ENCODE results near the gene TUBB4A. TPM values are rescaled to one million over a fixed set of nuclear protein-coding genes. Genes with fewer than 3 reads are reported as not detected.
"Not testable (repeated sequence)": the region's sequence is repeated elsewhere in the genome, so short reads cannot be mapped to it uniquely, and the experiment has no call there.

The TUBB4A gene
- 1 to 10 TPM; 6.4 to 7.0 TPM for total RNA-seq

- CTCF ChIA-PET: interaction anchor here (0.6 kb wide), 1 partner anchor 24 kb away, joined by 6 read pairs; no protein-coding TSS in a partner anchor
- intact Hi-C loops (cut with micrococcal nuclease): loop anchor here (2.0 to 10.0 kb wide), 3 partner anchors 19 to 227 kb away; partner anchors contain the start of genes ALKBH7 and MLLT1
- Mint-ChIP-seq H3K4me1 (ENCODE audit: low read depth) (peaks cover 9% of the 10 kb centered on the region), H3K36me3 (ENCODE audit: low read depth) (no peaks in the 10 kb centered on the region), H3K9me3 (no peaks in the 10 kb centered on the region), H3K27me3 (ENCODE audit: low read depth) (peaks cover 5% of the 10 kb centered on the region), H3K27ac (no peak within 1 kb of the TSS), H3K4me3 (peak within 1 kb of the TSS; percentile 68)
- DNase-seq: peak; percentile 58
Measured at GRCh38 chr19:6501740-6502648, at the start of gene TUBB4A. Gene TUBB4A (minus strand): TSS chr19:6502309. CDS start chr19:6502212, 97 bp downstream.

- Mint-ChIP-seq H3K4me3 (no peak overlapping the region), H3K27me3 (ENCODE audit: low read depth) (no peaks in the 10 kb centered on the region), H3K9me3 (peaks cover 5% of the 10 kb centered on the region), H3K27ac (no peak overlapping the region), H3K4me1 (ENCODE audit: low read depth) (peaks cover 2% of the 10 kb centered on the region), H3K36me3 (ENCODE audit: low read depth) (no peaks in the 10 kb centered on the region)
- intact Hi-C loops (cut with micrococcal nuclease): no loop called here
- DNase-seq: no peak
- CTCF ChIA-PET: interaction anchor here (0.6 to 0.8 kb wide), 2 partner anchors 177 to 260 kb away, joined by 4 to 5 read pairs; no protein-coding TSS in a partner anchor
Measured at GRCh38 chr19:6551091-6551490, 49.0 kb upstream of the TUBB4A start.

- CTCF ChIA-PET: interaction anchor here (0.6 to 1.5 kb wide), 3 partner anchors 10 to 260 kb away, joined by 4 to 6 read pairs (median 5); no protein-coding TSS in a partner anchor
- H3K27me3 Mint-ChIP-seq (ENCODE audit: low read depth); H3K27ac Mint-ChIP-seq; H3K4me3 Mint-ChIP-seq; H3K9me3 Mint-ChIP-seq; H3K36me3 Mint-ChIP-seq (ENCODE audit: low read depth); H3K4me1 Mint-ChIP-seq (ENCODE audit: low read depth); DNase-seq; intact Hi-C loops (cut with micrococcal nuclease): not testable (repeated sequence)
Measured at GRCh38 chr19:6550679-6551078, 48.6 kb upstream of the TUBB4A start.

GRCh38 chr19:6543866-6544347, 41.8 kb upstream of the TUBB4A start:
- intact Hi-C loops (cut with micrococcal nuclease): no loop called here
- Mint-ChIP-seq H3K36me3 (ENCODE audit: low read depth) (no peaks in the 10 kb centered on the region), H3K27ac (no peak overlapping the region), H3K9me3 (peaks cover 5% of the 10 kb centered on the region), H3K27me3 (ENCODE audit: low read depth) (no peaks in the 10 kb centered on the region), H3K4me1 (ENCODE audit: low read depth) (no peaks in the 10 kb centered on the region), H3K4me3 (no peak overlapping the region)
- no peak for DNase-seq
- CTCF ChIA-PET: interaction anchor here (0.7 kb wide), 1 partner anchor 16 kb away, joined by 9 read pairs; no protein-coding TSS in a partner anchor

- intact Hi-C loops (cut with micrococcal nuclease): no loop called here
- Mint-ChIP-seq H3K9me3 (no peaks in the 10 kb centered on the region), H3K4me3 (no peak overlapping the region), H3K4me1 (ENCODE audit: low read depth) (peaks cover 10% of the 10 kb centered on the region), H3K27me3 (ENCODE audit: low read depth) (peaks cover under 1% of the 10 kb centered on the region), H3K27ac (no peak overlapping the region), H3K36me3 (ENCODE audit: low read depth) (no peaks in the 10 kb centered on the region)
- DNase-seq: no peak
- CTCF ChIA-PET: interaction anchor here (1.6 kb wide), 1 partner anchor 9 kb away, joined by 6 read pairs; no protein-coding TSS in a partner anchor
Measured at GRCh38 chr19:6540918-6541689, 39.0 kb upstream of the TUBB4A start.

GRCh38 chr19:6539514-6539913, 37.4 kb upstream of the TUBB4A start:
- intact Hi-C loops (cut with micrococcal nuclease): no loop called here
- H3K4me3 Mint-ChIP-seq: no peak overlapping the region
- CTCF ChIA-PET: no interaction called here
- H3K4me1 Mint-ChIP-seq (ENCODE audit: low read depth): peaks cover 13% of the 10 kb centered on the region
- H3K27ac Mint-ChIP-seq: no peak overlapping the region
- DNase-seq: no peak
- no peaks in the 10 kb centered on the region for H3K36me3 Mint-ChIP-seq (ENCODE audit: low read depth)
- H3K9me3 Mint-ChIP-seq: no peaks in the 10 kb centered on the region
- peaks cover 7% of the 10 kb centered on the region for H3K27me3 Mint-ChIP-seq (ENCODE audit: low read depth)

- no peak overlapping the region for H3K4me3 Mint-ChIP-seq
- no peak overlapping the region for H3K27ac Mint-ChIP-seq
- H3K36me3 Mint-ChIP-seq (ENCODE audit: low read depth): no peaks in the 10 kb centered on the region
- no peak for DNase-seq
- H3K27me3 Mint-ChIP-seq (ENCODE audit: low read depth): peaks cover 30% of the 10 kb centered on the region
- no peaks in the 10 kb centered on the region for H3K9me3 Mint-ChIP-seq
- CTCF ChIA-PET: interaction anchor here (0.6 kb wide), 1 partner anchor 19 kb away, joined by 3 read pairs; no protein-coding TSS in a partner anchor
- intact Hi-C loops (cut with micrococcal nuclease): no loop called here
- H3K4me1 Mint-ChIP-seq (ENCODE audit: low read depth): peaks cover 32% of the 10 kb centered on the region
Measured at GRCh38 chr19:6535558-6536137, 33.5 kb upstream of the TUBB4A start.

GRCh38 chr19:6534451-6535093, 32.5 kb upstream of the TUBB4A start:
- no peak for DNase-seq
- H3K4me1 Mint-ChIP-seq (ENCODE audit: low read depth): peaks cover 38% of the 10 kb centered on the region
- CTCF ChIA-PET: interaction anchor here (0.6 to 1.6 kb wide), 2 partner anchors 18 to 250 kb away, joined by 3 to 4 read pairs; no protein-coding TSS in a partner anchor
- H3K9me3 Mint-ChIP-seq: no peaks in the 10 kb centered on the region
- H3K36me3 Mint-ChIP-seq (ENCODE audit: low read depth): no peaks in the 10 kb centered on the region
- H3K27me3 Mint-ChIP-seq (ENCODE audit: low read depth): peaks cover 33% of the 10 kb centered on the region
- H3K27ac Mint-ChIP-seq: no peak overlapping the region
- no peak overlapping the region for H3K4me3 Mint-ChIP-seq
- intact Hi-C loops (cut with micrococcal nuclease): loop anchor here (5.0 kb wide), 2 partner anchors 203 to 328 kb away; partner anchors contain the start of genes GPR108 and TRIP10

- H3K36me3 Mint-ChIP-seq (ENCODE audit: low read depth): no peaks in the 10 kb centered on the region
- no peak overlapping the region for H3K27ac Mint-ChIP-seq
- peaks cover 40% of the 10 kb centered on the region for H3K4me1 Mint-ChIP-seq (ENCODE audit: low read depth)
- no peak for DNase-seq
- intact Hi-C loops (cut with micrococcal nuclease): loop anchor here (5.0 kb wide), 2 partner anchors 203 to 328 kb away; partner anchors contain the start of genes GPR108 and TRIP10
- peaks cover 36% of the 10 kb centered on the region for H3K27me3 Mint-ChIP-seq (ENCODE audit: low read depth)
- no peaks in the 10 kb centered on the region for H3K9me3 Mint-ChIP-seq
- H3K4me3 Mint-ChIP-seq: no peak overlapping the region
- CTCF ChIA-PET: interaction anchor here (0.6 to 1.6 kb wide), 2 partner anchors 17 to 250 kb away, joined by 3 to 4 read pairs; no protein-coding TSS in a partner anchor
Measured at GRCh38 chr19:6533746-6534418, 31.8 kb upstream of the TUBB4A start.

- no peak for DNase-seq
- Mint-ChIP-seq H3K4me1 (ENCODE audit: low read depth) (peaks cover 38% of the 10 kb centered on the region), H3K4me3 (no peak overlapping the region), H3K9me3 (no peaks in the 10 kb centered on the region), H3K36me3 (ENCODE audit: low read depth) (no peaks in the 10 kb centered on the region), H3K27ac (no peak overlapping the region), H3K27me3 (ENCODE audit: low read depth) (peaks cover 36% of the 10 kb centered on the region)
- CTCF ChIA-PET: no interaction called here
- intact Hi-C loops (cut with micrococcal nuclease): loop anchor here (5.0 kb wide), 2 partner anchors 204 to 329 kb away; partner anchors contain the start of genes GPR108 and TRIP10
Measured at GRCh38 chr19:6533000-6533328, 30.9 kb upstream of the TUBB4A start.

All from activated naive CD4-positive, alpha-beta T cell treated with anti-CD3 and anti-CD28 coated beads for 36 hours (primary cell).